Endothelial cell of umbilical vein (primary cell): ENCODE data around the gene P2RX2. TPM values are rescaled to one million over a fixed set of nuclear protein-coding genes. Genes with fewer than 3 reads are reported as not detected.

Experiments used
- BruUV-seq: library from RNA; stranded (reverse); fragments of 400-500 nt; replicated peaks from 2 replicates; lab custom pipeline; 2021; lab: Mats Ljungman, UMichigan
- CTCF ChIA-PET: fragments of 300-600, 350-600 bp; sonication (Branson Sonifier 250); formaldehyde crosslinking; loops from one replicate; lab custom pipeline; 2021; ENCODE audit warnings: antibody characterized with exemption, inconsistent platforms; lab: Charles Lee
- POLR2A ChIA-PET: fragments of 300-600, 350-600 bp; sonication (Branson Sonifier 250); formaldehyde crosslinking; loops from one replicate; lab custom pipeline; 2021; ENCODE audit warnings: antibody characterized with exemption, inconsistent platforms; lab: Charles Lee
- DNase-seq: peaks from one replicate; pipeline ENCODE4 v3.0.0-alpha.2; 2011; ENCODE audit warnings: low read depth, low spot score
- FAIRE-seq: peaks from 2 replicates; lab custom pipeline; 2011; peaks lifted over from hg19 to GRCh38; lab: Jason Lieb, UNC
- H2AFZ ChIP-seq: 2 replicates; pipeline ENCODE4 v1.6.0; 2012; ENCODE audit warnings: low read depth, low read length, control low read depth, inconsistent platforms
- H3K27ac ChIP-seq: 2 replicates; pipeline ENCODE4 v1.5.1; 2011; ENCODE audit warnings: low read depth, mild to moderate bottlenecking, control low read depth, low read length, moderate library complexity; ENCODE audit not compliant: insufficient read depth
- H3K27me3 ChIP-seq, 2 experiments: 2 replicates each; pipeline versions ENCODE4 v1.6.0 to v1.6.1; 2011; ENCODE audit warnings: low read length in 2 of 2, mixed read lengths in 1 of 2; ENCODE audit not compliant: control insufficient read depth in 2 of 2, insufficient read depth in 2 of 2
- H3K36me3 ChIP-seq, 2 experiments: 2 replicates in 1 of 2; 3 replicates in 1 of 2; pipeline ENCODE4 v1.5.1; 2011; ENCODE audit warnings: low read length in 2 of 2, mild to moderate bottlenecking in 1 of 2, moderate library complexity in 1 of 2; ENCODE audit not compliant: control insufficient read depth in 2 of 2, insufficient read depth in 2 of 2; ENCODE audit errors: extremely low read depth in 1 of 2
- H3K4me1 ChIP-seq: 3 replicates; pipeline ENCODE4 v1.5.1; 2011; ENCODE audit warnings: mild to moderate bottlenecking, low read length; ENCODE audit not compliant: control insufficient read depth, insufficient read depth; ENCODE audit errors: extremely low read depth
- H3K4me2 ChIP-seq: 2 replicates; pipeline ENCODE4 v1.6.1; 2011; ENCODE audit warnings: low read length, control low read depth, mixed read lengths; ENCODE audit not compliant: insufficient read depth
- H3K4me3 ChIP-seq, 3 experiments: fragments of 200-600 bp in 1 of 3; sonication (generic), shearing (Covaris generic) in 1 of 3; replicated peaks in 1 of 3; 2 replicates each; pipeline ENCODE4 v1.5.1; 2011 to 2016; ENCODE audit warnings: control low read depth in 3 of 3, low read length in 3 of 3, mild to moderate bottlenecking in 2 of 3, inconsistent platforms in 1 of 3, low read depth in 1 of 3, moderate library complexity in 1 of 3; ENCODE audit not compliant: insufficient read depth in 1 of 3
- H3K79me2 ChIP-seq: 2 replicates; pipeline ENCODE4 v1.6.0; 2012; ENCODE audit warnings: low read length, inconsistent platforms; ENCODE audit not compliant: control insufficient read depth, insufficient read depth
- H3K9ac ChIP-seq: replicated peaks from 2 replicates; pipeline ENCODE3; 2011; ENCODE audit warnings: low read length, control low read depth; ENCODE audit not compliant: insufficient read depth; ENCODE audit errors: extremely low read depth
- H3K9me1 ChIP-seq: replicated peaks from 3 replicates; pipeline ENCODE4 v1.6.0; 2011; ENCODE audit warnings: mild to moderate bottlenecking, low read length; ENCODE audit not compliant: control insufficient read depth, insufficient read depth; ENCODE audit errors: extremely low read depth
- H3K9me3 ChIP-seq: replicated peaks from 2 replicates; pipeline ENCODE4 v1.5.1; 2012; ENCODE audit warnings: low read length, inconsistent platforms; ENCODE audit not compliant: control insufficient read depth, insufficient read depth
- H4K20me1 ChIP-seq: replicated peaks from 2 replicates; pipeline ENCODE3; 2011; ENCODE audit warnings: mild to moderate bottlenecking, low read length; ENCODE audit not compliant: control insufficient read depth, insufficient read depth; ENCODE audit errors: extremely low read depth
- EZH2 ChIP-seq: IDR thresholded peaks from 2 replicates; pipeline ENCODE4 v1.6.1; 2012; ENCODE audit warnings: borderline replicate concordance, low read depth, mild to moderate bottlenecking, moderate library complexity, low read length, inconsistent platforms; ENCODE audit not compliant: severe bottlenecking
- JUN ChIP-seq: IDR thresholded peaks from 2 replicates; pipeline ENCODE4 v1.6.1; 2011; ENCODE audit warnings: borderline replicate concordance, low read depth; ENCODE audit not compliant: insufficient read length, insufficient read depth
- MAX ChIP-seq: IDR thresholded peaks from 2 replicates; pipeline ENCODE4 v1.6.1; 2011; ENCODE audit not compliant: insufficient read depth, insufficient read length
- POLR2AphosphoS5 ChIP-seq: IDR thresholded peaks from 2 replicates; pipeline ENCODE4 v1.6.1; 2012; ENCODE audit warnings: low read depth, mild to moderate bottlenecking, control low read depth, low read length, moderate library complexity; ENCODE audit not compliant: insufficient read depth
- dilution Hi-C: fragments of 300-500 bp; cut with MboI; formaldehyde crosslinking; loops from one replicate; pipeline ENCODE4 v1.15.0; 2019; ENCODE audit warnings: low sequenced_read_pairs; ENCODE audit not compliant: extremely low pct_ligation_motif_present
- intact Hi-C: fragments of 100-400 bp; cut with micrococcal nuclease; formaldehyde crosslinking; loops from one replicate; pipeline ENCODE4 v1.10.0; 2022
- polyA plus RNA-seq, 4 experiments: library from polyadenylated mRNA; depleted of rRNA in 3 of 4; stranded (reverse) in 3 of 4; unstranded in 1 of 4; fragments of >200 nt; gene quantifications; 2 replicates each; pipeline versions ENCODE4 v1.2.1 to v1.2.3, GENCODE V29; 2011 to 2012; ENCODE audit warnings: missing spikeins in 1 of 4
- total RNA-seq: library from RNA; stranded (reverse); gene quantifications from 2 replicates; pipeline ENCODE4 v1.2.3, GENCODE V29; 2021

Gene P2RX2
- total and polyA plus RNA-seq, 2 donors (not counting 3 experiments of a cell fraction or from before 2014, with no cell fraction given) = not detected

- H3K9me1 ChIP-seq = no peaks in the 10 kb centered on the region
- H4K20me1 ChIP-seq = no peaks in the 10 kb centered on the region
- peaks cover 0 to 5% of the 10 kb centered on the region in 2 experiments for H3K27me3 ChIP-seq
- H3K27ac ChIP-seq = no peak overlapping the region
- H2AFZ ChIP-seq = no peak overlapping the region
- no peak for FAIRE-seq
- H3K79me2 ChIP-seq = no peaks in the 10 kb centered on the region
- POLR2A ChIA-PET = no interaction called here
- peaks cover 0 to 6% of the 10 kb centered on the region in 2 experiments for H3K36me3 ChIP-seq
- dilution Hi-C loops (no loop called here), intact Hi-C loops (no loop called here)
- no peaks in the 10 kb centered on the region for H3K9me3 ChIP-seq
- H3K4me2 ChIP-seq = no peak overlapping the region
- no peak overlapping the region for H3K9ac ChIP-seq
- no peak for DNase-seq
- CTCF ChIA-PET = no interaction called here
- no TSS peak for BruUV-seq
- TF ChIP-seq POLR2AphosphoS5 (no peak), EZH2 (peak; percentile 32)
- no peak overlapping the region for H3K4me3 ChIP-seq
- H3K4me1 ChIP-seq = no peaks in the 10 kb centered on the region
Observed at GRCh38 chr12:132582582-132583410, 35.8 kb upstream of the P2RX2 start.

DNA sequence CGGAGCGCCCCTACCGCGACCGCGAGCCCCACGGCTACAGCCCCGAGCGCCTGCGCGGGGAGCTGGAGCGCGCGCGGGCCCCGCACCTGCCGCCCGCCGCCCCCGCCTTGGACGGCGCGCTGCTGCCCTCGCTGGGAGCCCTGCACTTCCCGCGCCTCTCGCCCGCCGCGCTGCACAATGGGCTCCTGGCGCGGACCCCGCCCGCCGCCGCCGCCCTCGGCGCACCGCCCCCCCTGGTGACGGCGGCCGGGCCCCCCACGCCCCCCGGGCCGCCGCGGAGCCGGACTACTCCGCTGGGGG is 35.2 kb upstream of the P2RX2 start:
- DNase-seq (no peak), FAIRE-seq (no peak)
- no peaks in the 10 kb centered on the region for H3K79me2 ChIP-seq
- no peaks in the 10 kb centered on the region for H3K4me1 ChIP-seq
- ChIA-PET CTCF (no interaction called here), POLR2A (no interaction called here)
- no peak overlapping the region for H2AFZ ChIP-seq
- H3K27ac ChIP-seq = no peak overlapping the region
- H3K9me3 ChIP-seq = no peaks in the 10 kb centered on the region
- BruUV-seq = no TSS peak
- H3K36me3 ChIP-seq = peaks cover 0 to 5% of the 10 kb centered on the region in 2 experiments
- H3K9ac ChIP-seq = no peak overlapping the region
- intact Hi-C loops (no loop called here), dilution Hi-C loops (no loop called here)
- no peaks in the 10 kb centered on the region for H3K9me1 ChIP-seq
- H4K20me1 ChIP-seq = no peaks in the 10 kb centered on the region
- TF ChIP-seq EZH2 (no peak), MAX (no peak), JUN (no peak)
- no peak overlapping the region for H3K4me2 ChIP-seq
- peaks cover 0 to 5% of the 10 kb centered on the region in 2 experiments for H3K27me3 ChIP-seq
- no peak overlapping the region for H3K4me3 ChIP-seq
